Activated CD8-positive, alpha-beta T cell treated with anti-CD3 and anti-CD28 coated beads, Interleukin-2, amount 10 ng/mL, durations not matched to agents 7 days and 5 days (primary cell): ENCODE data around the gene IKZF2. TPM values are rescaled to one million over a fixed set of nuclear protein-coding genes. Genes with fewer than 3 reads are reported as not detected.

Experiments
- ATAC-seq: fragments of 150-1000 bp; cut with Tn5 transposase; one replicate; pipeline ENCODE4 v1.10.0; 2021; ENCODE audit warnings: moderate library complexity
- CTCF ChIA-PET: fragments of 350-600 bp; sonication (Branson Sonifier 250); formaldehyde crosslinking; loops from one replicate; lab custom pipeline; 2021; ENCODE audit warnings: antibody characterized with exemption; lab: Charles Lee
- POLR2A ChIA-PET: fragments of 350-600 bp; sonication (Branson Sonifier 250); formaldehyde crosslinking; loops from one replicate; lab custom pipeline; 2021; ENCODE audit warnings: antibody characterized with exemption; lab: Charles Lee
- DNase-seq: peaks from one replicate; pipeline ENCODE4 v3.0.0-alpha.2; 2020
- H3K27ac Mint-ChIP-seq: one replicate; pipeline ENCODE4 v1.8.0; 2021; ENCODE audit warnings: mild to moderate bottlenecking, mixed read lengths
- H3K27me3 Mint-ChIP-seq: one replicate; pipeline ENCODE4 v1.8.0; 2021; ENCODE audit warnings: low read depth, mixed read lengths
- H3K36me3 Mint-ChIP-seq: one replicate; pipeline ENCODE4 v1.8.0; 2021; ENCODE audit warnings: low read depth, mixed read lengths
- H3K4me1 Mint-ChIP-seq: one replicate; pipeline ENCODE4 v1.8.0; 2021; ENCODE audit warnings: low read depth, mixed read lengths
- H3K4me3 Mint-ChIP-seq: one replicate; pipeline ENCODE4 v1.8.0; 2021; ENCODE audit warnings: mild to moderate bottlenecking, mixed read lengths
- H3K9me3 Mint-ChIP-seq: one replicate; pipeline ENCODE4 v1.8.0; 2022; ENCODE audit warnings: mixed read lengths; ENCODE audit not compliant: insufficient read depth
- total RNA-seq, 2 experiments: library from RNA; stranded (reverse); gene quantifications; one replicate each; pipeline ENCODE4 v1.2.3, GENCODE V29; 2021

IKZF2 gene
- total RNA-seq, 2 experiments from 2014 or later: 29.7 to 30.8 TPM

GRCh38 chr2:212953170-212953920 is 198.1 kb downstream of the IKZF2 start:
- Mint-ChIP-seq H3K27me3 (no peaks in the 10 kb centered on the region), H3K9me3 (peaks cover 8% of the 10 kb centered on the region), H3K4me3 (no peak overlapping the region), H3K36me3 (peaks cover 28% of the 10 kb centered on the region), H3K4me1 (peaks cover 39% of the 10 kb centered on the region), H3K27ac (peak overlapping the region; percentile 20)
- ATAC-seq (no peak), DNase-seq (no peak)
- POLR2A ChIA-PET: interaction anchor here (0.5 kb wide), 1 partner anchor 196 kb away, joined by 3 read pairs; no protein-coding TSS in a partner anchor
- CTCF ChIA-PET: no interaction called here

- H3K4me3 Mint-ChIP-seq: no peak overlapping the region
- no peak overlapping the region for H3K27ac Mint-ChIP-seq
- CTCF ChIA-PET: no interaction called here
Observed at GRCh38 chr2:212949786-212950185, 201.6 kb downstream of the IKZF2 start.

More at GRCh38 chr2:212949786-212950185, 201.6 kb downstream of the IKZF2 start:
- H3K4me1 Mint-ChIP-seq: peaks cover 17% of the 10 kb centered on the region
- peaks cover 6% of the 10 kb centered on the region for H3K9me3 Mint-ChIP-seq
- no peak for ATAC-seq
- DNase-seq: no peak
- H3K27me3 Mint-ChIP-seq: peaks cover 3% of the 10 kb centered on the region
- peaks cover 17% of the 10 kb centered on the region for H3K36me3 Mint-ChIP-seq
- POLR2A ChIA-PET: interaction anchor here (1.2 kb wide), 1 partner anchor 9 kb away, joined by 4 read pairs; no protein-coding TSS in a partner anchor

Other genes with a start within 250 kb of the IKZF2 start
- 10 to 100 TPM; 11.1 to 12.5 TPM for gene SPAG16, start 132.9 kb upstream of the IKZF2 start, total RNA-seq